ENCODE data around the gene SRRM4. TPM values are rescaled to one million over a fixed set of nuclear protein-coding genes. Genes with fewer than 3 reads are reported as not detected.

The SRRM4 gene
- total RNA-seq, 3 donors from 2014 or later: 0.32 TPM; not detected in 2

GRCh38 chr12:119060847-119061796, 79.8 kb downstream of the SRRM4 start:
- TF ChIP-seq CTCF (IDR thresholded peaks at IDR 0.05): no peak

GRCh38 chr12:119068129-119068856, 87.0 kb downstream of the SRRM4 start:
- H3K36me3 ChIP-seq (ENCODE audit: low read depth): no peaks in the 10 kb centered on the region
- H3K4me3 ChIP-seq: no peak overlapping the region

More at GRCh38 chr12:119060847-119061796, 79.8 kb downstream of the SRRM4 start:
- H3K4me1 ChIP-seq (ENCODE audit: low read depth): no peaks in the 10 kb centered on the region
- intact Hi-C loops (cut with DNase I, micrococcal nuclease): no loop called here
- DNase-seq (peak in 2 of 3 donors; percentile 41 to 78), ATAC-seq (no peak)
- no peak overlapping the region for H3K4me3 ChIP-seq
- H3K9me3 ChIP-seq: no peaks in the 10 kb centered on the region
- no peaks in the 10 kb centered on the region for H3K36me3 ChIP-seq (ENCODE audit: low read depth)

GRCh38 chr12:119069147-119069642, 87.9 kb downstream of the SRRM4 start:
- intact Hi-C loops (cut with DNase I, micrococcal nuclease): no loop called here
- no peak overlapping the region for H3K4me3 ChIP-seq
- DNase-seq (no peak), ATAC-seq (no peak)
- H3K36me3 ChIP-seq (ENCODE audit: low read depth): no peaks in the 10 kb centered on the region
- H3K9me3 ChIP-seq: no peaks in the 10 kb centered on the region
- H3K4me1 ChIP-seq (ENCODE audit: low read depth): no peaks in the 10 kb centered on the region
- no peak for TF ChIP-seq CTCF (IDR thresholded peaks at IDR 0.05)

More at GRCh38 chr12:119068129-119068856, 87.0 kb downstream of the SRRM4 start:
- intact Hi-C loops (cut with DNase I, micrococcal nuclease): no loop called here
- Histone ChIP-seq H3K4me1 (ENCODE audit: low read depth) (no peaks in the 10 kb centered on the region), H3K9me3 (no peaks in the 10 kb centered on the region)
- no peak for TF ChIP-seq CTCF (IDR thresholded peaks at IDR 0.05)
- no peak for ATAC-seq
- no peak for DNase-seq

- Histone ChIP-seq H3K36me3 (ENCODE audit: low read depth) (no peaks in the 10 kb centered on the region), H3K9me3 (no peaks in the 10 kb centered on the region), H3K4me3 (no peak overlapping the region), H3K4me1 (ENCODE audit: low read depth) (no peaks in the 10 kb centered on the region)
- DNase-seq: no peak
- TF ChIP-seq CTCF (IDR thresholded peaks at IDR 0.05): no peak
- intact Hi-C loops (cut with DNase I, micrococcal nuclease): no loop called here
- no peak for ATAC-seq
These were observed 89.8 kb downstream of the SRRM4 start for GRCh38 chr12:119071176-119071575.

- Histone ChIP-seq H3K36me3 (ENCODE audit: low read depth) (no peaks in the 10 kb centered on the region), H3K4me3 (no peak overlapping the region), H3K9me3 (no peaks in the 10 kb centered on the region), H3K4me1 (ENCODE audit: low read depth) (no peaks in the 10 kb centered on the region)
- ATAC-seq: no peak
- no peak for DNase-seq
- TF ChIP-seq CTCF (IDR thresholded peaks at IDR 0.05): no peak
- intact Hi-C loops (cut with DNase I, micrococcal nuclease): no loop called here
These were observed 90.4 kb downstream of the SRRM4 start for GRCh38 chr12:119071638-119072231.
